ENCODE measurements around the gene RP2. TPM values are rescaled to one million over a fixed set of nuclear protein-coding genes. Genes with fewer than 3 reads are reported as not detected.

The RP2 gene
- total RNA-seq, 1 donor from 2014 or later = 15.5 TPM

DNA sequence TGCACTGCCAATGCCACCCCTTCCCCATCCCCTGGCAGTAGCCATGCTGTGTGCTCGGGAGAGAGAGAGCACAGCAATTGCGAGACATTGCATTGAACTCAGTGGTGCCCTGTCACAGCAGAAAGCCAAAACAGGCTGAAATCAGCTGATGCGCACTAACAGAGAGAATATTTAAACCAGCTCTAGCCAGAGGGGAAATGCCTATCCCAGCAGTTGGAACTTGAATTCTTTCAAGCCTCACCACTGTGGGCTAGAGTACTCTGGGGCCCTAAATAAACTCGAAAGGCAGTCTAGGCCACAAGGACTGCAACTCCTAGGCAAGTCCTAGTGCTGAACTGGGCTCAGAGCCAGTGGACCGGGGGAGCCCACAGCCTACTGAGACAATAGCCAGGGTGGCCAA lies 17.7 kb upstream of the RP2 start:
- Histone ChIP-seq H3K4me1 (no peaks in the 10 kb centered on the region), H3K4me3 (no peak overlapping the region), H3K9me3 (no peaks in the 10 kb centered on the region), H3K36me3 (no peaks in the 10 kb centered on the region), H3K27me3 (no peaks in the 10 kb centered on the region), H3K27ac (no peak overlapping the region)
- intact Hi-C loops (cut with DNase I) = no loop called here
- TF ChIP-seq, protein P1, sequence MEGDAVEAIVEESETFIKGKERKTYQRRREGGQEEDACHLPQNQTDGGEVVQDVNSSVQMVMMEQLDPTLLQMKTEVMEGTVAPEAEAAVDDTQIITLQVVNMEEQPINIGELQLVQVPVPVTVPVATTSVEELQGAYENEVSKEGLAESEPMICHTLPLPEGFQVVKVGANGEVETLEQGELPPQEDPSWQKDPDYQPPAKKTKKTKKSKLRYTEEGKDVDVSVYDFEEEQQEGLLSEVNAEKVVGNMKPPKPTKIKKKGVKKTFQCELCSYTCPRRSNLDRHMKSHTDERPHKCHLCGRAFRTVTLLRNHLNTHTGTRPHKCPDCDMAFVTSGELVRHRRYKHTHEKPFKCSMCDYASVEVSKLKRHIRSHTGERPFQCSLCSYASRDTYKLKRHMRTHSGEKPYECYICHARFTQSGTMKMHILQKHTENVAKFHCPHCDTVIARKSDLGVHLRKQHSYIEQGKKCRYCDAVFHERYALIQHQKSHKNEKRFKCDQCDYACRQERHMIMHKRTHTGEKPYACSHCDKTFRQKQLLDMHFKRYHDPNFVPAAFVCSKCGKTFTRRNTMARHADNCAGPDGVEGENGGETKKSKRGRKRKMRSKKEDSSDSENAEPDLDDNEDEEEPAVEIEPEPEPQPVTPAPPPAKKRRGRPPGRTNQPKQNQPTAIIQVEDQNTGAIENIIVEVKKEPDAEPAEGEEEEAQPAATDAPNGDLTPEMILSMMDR (IDR thresholded peaks at IDR 0.05) = no peak
- DNase-seq = no peak
- no peak for ATAC-seq

DNA sequence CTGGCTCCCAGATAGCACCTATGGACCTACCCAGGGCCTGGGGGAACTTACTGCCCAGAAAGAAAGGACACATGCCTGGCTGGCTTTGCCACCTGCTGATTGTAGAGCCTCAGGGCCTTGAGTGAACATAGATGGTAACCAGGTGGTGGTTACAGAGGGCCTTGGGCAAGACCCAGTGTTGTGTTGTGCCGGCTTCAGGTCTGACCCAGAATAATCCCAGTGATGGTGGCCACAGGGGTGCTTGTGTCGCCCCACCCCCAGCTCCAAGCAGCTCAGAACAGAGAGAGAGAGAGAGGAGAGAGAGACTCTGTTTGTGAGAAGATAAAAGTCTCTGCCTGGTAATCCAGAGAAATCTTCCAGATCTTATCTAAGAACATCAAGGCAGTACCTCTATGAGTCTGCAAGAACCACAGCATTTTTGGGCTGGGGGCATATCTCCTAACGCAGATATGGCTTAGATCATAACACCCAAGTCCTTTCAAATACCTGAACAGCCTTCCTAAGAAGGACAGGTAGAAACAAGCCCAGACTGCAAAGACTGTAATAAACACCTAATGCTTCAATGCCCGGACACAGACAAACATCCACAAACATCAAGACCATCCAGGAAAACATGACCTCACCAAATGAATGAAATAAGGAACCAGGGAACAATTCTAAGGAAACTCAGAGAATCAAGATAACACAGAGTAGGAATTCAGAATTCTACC lies 16.3 kb upstream of the RP2 start:
- no peak for ATAC-seq

DNA sequence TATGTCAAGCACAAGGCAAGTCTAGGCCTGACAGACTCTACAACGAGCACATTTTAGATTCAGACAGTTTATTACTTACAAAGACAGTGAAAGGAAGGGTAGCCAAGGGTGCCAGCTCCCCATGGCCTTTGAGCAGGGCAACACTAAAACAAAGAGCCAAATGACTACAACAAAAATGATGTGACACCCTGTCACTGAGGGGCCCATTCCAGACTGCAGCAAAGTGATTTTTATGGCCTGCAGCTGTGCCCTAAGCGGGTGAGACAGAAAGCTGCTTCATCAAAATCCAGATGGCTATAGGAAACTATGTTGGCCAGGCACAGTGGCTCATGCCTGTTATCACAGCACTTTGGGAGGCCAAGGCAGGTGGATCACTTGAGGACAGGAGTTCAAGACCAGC lies 13.4 kb upstream of the RP2 start:
- ATAC-seq (no peak), DNase-seq (no peak)
- intact Hi-C loops (cut with DNase I) = no loop called here
- TF ChIP-seq, protein P1 (IDR thresholded peaks at IDR 0.05) = no peak
- Histone ChIP-seq H3K4me1 (no peaks in the 10 kb centered on the region), H3K9me3 (no peaks in the 10 kb centered on the region), H3K27ac (no peak overlapping the region), H3K27me3 (no peaks in the 10 kb centered on the region), H3K4me3 (no peak overlapping the region), H3K36me3 (no peaks in the 10 kb centered on the region)

More for the DNA sequence above, 16.3 kb upstream of the RP2 start:
- Histone ChIP-seq H3K9me3 (no peaks in the 10 kb centered on the region), H3K4me1 (no peaks in the 10 kb centered on the region), H3K27me3 (no peaks in the 10 kb centered on the region), H3K27ac (no peak overlapping the region), H3K36me3 (no peaks in the 10 kb centered on the region), H3K4me3 (no peak overlapping the region)
- DNase-seq = no peak
- TF ChIP-seq, protein P1 (IDR thresholded peaks at IDR 0.05) = no peak
- intact Hi-C loops (cut with DNase I) = no loop called here

DNA sequence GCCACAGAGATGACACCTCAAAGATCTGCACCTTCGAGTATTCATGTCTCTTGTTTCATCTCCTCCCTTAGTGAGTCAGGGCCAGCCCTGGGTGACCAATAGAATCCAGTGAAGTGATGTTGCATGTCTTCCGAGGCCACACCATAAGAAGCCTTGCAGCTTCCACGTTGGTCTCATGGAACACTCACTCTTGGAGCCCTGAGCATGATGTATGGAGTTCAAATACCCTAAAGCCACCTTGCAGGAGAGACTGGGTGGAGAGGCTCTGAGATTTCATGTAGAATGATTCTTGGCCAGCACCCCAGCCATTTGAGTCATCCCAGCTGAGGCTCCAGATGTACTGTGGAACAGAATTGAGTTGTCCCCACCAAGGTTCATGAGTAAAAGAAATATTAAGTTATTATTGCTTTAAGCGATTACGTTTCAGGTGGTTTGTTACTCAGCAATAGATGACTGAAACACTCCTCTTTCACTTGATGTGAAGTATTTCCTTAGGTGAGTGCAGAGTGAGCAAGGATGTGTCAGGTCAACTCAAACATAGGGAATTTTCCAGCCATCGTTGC lies 5.0 kb upstream of the RP2 start:
- Histone ChIP-seq H3K9me3 (no peaks in the 10 kb centered on the region), H3K4me3 (no peak overlapping the region), H3K36me3 (no peaks in the 10 kb centered on the region), H3K4me1 (no peaks in the 10 kb centered on the region), H3K27ac (no peak overlapping the region), H3K27me3 (no peaks in the 10 kb centered on the region)
- TF ChIP-seq, protein P1 (IDR thresholded peaks at IDR 0.05) = no peak
- intact Hi-C loops (cut with DNase I) = no loop called here
- DNase-seq (no peak), ATAC-seq (no peak)

DNA sequence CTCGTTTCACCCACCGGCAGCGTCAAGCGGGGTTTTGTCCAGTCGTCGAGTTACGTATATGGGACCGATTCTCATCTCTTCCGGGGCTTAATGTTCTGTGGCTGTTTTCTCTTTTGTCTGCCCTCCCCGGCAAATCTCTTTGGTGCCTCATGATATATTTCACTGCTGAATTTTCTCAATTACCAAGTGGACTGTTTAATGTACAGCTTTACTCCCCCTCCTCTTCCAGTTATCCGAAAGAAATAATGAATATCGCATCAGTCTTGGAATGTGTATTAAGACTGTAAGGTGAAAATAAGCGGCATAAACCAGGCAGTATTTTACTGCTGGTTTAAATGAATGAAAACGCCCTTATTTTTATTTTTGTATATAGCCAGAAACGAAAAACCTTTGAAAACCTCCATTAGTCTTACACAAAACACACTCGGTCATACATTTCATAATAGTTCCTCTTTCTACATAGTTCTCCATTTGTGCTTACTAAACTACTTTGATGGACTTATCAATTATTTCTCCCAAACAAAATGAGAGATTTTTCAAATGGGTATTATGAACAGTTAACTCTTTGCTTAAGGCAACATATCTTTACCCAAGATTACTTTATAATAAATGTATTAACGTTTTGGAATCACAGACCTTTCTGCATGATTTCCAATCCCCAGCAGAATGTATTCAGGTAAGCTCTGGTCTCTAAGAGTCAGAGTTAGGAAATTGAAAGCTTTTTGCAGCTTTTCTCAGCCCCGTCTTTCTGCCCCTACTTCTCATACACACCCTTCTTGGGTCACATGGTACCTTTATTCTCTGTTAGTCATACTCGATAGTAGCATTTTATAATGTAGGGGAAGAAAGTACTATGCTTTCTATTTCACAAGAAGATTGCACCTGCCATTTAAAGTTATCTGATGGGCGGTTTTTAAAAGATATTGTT lies 979 bp downstream of the RP2 start:
- TF ChIP-seq, protein P1 (IDR thresholded peaks at IDR 0.05) = no peak
- no peak for DNase-seq
- intact Hi-C loops (cut with DNase I) = no loop called here

More for the DNA sequence above, 979 bp downstream of the RP2 start:
- Histone ChIP-seq H3K9me3 (no peaks in the 10 kb centered on the region), H3K27me3 (no peaks in the 10 kb centered on the region), H3K27ac (peak overlapping the region; percentile 94), H3K4me1 (no peaks in the 10 kb centered on the region), H3K4me3 (peak overlapping the region; percentile 73), H3K36me3 (no peaks in the 10 kb centered on the region)
- ATAC-seq = no peak

All from upper lobe of right lung (tissue), 1 donor.